Measurements from ENCODE around the gene HLA-F.

The HLA-F gene

DNA sequence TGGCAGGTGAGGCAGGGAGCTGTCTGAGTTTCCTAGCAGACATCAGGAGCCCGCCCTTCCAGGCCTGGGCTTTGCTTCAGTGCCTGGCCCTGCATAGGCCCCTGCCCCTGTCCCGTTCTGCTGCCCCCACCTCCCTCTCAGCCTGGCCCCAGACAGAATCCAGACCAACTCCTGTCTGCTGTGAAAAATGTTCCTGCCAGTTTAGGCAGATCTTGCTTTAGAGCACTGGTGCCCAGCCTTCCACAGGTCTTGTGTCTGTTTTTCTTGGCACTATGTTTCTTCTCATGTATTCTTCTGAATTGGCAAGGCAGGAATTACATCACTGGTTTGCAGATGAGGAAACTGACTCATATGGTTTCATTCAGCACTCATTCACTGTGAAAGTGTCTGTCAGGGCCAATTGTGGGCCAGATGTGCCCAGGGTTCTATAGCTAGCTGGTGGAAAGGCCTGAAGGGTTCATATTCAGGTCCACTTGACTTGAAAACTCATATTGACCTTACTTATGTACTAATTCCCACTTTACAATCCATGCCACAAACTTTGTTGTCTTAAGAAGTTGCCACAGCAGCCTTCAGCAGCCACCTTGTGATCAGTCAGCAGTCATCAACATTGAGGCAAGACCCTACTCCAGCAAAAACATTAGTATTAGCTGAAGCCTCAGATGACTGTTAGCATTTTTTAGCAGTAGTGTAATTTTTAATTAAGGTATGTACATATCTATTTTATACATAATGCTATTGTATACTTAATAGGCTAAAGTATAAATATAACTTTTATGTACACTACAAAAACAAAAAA is 40.5 kb downstream of the HLA-F start:
- DNase-seq (ENCODE audit: low read depth) = peak; percentile 56

DNA sequence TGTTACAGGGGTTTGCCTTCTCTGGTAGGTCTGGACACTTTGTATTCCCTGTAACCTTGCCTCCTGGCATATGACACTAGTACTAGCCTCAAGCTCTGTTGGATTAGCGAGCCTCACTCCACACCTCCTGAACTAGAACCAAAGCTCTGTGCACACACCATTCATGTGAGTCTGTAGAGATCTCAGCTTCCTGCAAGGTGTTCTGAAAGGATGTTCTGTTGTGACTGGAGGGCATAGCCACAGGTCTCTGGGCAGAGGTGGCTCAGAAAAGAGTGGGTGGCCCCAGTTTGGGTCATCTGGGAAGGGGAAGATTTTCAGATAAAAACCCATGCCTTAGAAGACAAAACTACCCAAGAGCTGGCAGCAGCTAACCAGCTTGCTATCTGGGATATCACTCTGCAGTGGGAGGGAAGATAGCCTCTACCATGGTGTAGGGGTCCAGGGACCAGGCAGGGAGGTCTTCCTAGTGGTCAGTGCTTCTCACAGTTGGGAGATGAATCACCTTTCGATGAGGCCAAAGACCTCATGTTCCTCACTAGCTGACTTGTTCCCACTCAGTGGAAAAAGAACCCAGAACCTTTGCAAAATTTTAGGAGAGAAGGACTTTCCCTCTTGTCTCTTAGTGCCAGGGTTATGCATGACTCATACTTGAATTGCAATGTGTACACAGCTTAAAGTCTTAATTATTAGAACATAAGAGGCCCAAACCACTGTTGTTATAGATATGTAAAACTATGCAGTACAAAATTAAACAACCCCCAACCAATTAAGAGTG is 41.4 kb downstream of the HLA-F start:
- DNase-seq (ENCODE audit: low read depth) = no peak

DNA sequence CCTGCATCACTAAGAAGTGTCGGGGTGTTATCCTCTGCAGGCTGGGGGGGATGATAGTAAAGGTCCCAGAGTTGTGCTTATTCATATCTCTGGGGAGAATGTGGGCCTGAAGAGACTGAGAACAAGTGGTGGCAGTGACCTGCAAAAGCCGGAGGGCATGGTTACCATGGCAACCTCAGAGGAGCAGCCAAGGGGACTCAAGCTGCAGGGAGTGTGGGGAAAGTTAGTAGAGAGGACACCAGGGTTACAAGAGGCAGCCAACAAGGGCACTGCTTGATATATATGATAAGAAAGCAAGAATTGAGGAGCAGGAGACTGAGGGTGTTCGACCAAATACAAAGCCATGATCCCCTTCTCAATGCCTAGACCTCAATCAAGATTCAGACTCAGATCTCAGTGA is 46.1 kb downstream of the HLA-F start:
- no peak for DNase-seq (ENCODE audit: low read depth)

DNA sequence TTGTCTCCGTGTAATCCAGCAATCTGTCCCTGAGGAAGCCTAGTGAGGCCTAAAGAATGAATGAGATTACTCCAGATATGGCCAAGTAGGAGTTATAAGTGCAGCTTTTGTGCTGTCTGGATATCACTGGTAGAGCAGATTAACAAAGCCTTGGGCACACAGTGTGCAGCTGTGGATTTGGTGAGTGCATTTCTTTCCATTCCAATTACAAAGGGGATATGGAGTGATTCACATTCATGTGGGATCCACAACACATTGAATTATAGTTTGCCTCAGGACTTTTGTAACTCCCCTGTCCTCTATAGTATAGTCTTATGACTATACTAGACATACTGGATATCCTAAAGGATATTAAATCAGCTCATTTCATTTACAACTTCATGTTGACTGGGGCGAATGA is 47.1 kb downstream of the HLA-F start:
- DNase-seq (ENCODE audit: low read depth) = no peak

DNA sequence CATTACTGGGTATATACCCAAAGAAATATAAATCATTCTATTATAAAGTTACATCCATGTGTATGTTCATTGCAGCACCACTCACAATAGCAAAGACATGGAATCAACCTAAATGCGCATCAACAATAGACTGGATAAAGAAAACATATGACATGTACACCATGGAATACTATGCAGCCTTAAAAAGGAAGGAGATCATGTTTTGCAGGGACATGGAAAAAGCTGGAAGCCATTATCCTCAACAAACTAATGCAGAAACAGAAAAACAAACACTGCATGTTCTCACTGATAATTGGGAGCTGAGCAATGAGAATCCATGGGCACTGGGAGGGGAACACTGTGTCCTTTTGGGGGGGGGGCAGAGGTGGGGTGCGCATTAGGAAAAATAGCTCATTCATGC is 53.5 kb downstream of the HLA-F start:
- DNase-seq (ENCODE audit: low read depth) = no peak
